HG02678 (cell line): ENCODE results near the gene TBX20.

Source experiments
- ATAC-seq: cut with Tn5 transposase; IDR thresholded peaks from one replicate; pipeline ENCODE4 v1.9.1; 2021; ENCODE audit warnings: mild to moderate bottlenecking, moderate library complexity; ENCODE audit not compliant: unreplicated experiment

The TBX20 gene, protein sequence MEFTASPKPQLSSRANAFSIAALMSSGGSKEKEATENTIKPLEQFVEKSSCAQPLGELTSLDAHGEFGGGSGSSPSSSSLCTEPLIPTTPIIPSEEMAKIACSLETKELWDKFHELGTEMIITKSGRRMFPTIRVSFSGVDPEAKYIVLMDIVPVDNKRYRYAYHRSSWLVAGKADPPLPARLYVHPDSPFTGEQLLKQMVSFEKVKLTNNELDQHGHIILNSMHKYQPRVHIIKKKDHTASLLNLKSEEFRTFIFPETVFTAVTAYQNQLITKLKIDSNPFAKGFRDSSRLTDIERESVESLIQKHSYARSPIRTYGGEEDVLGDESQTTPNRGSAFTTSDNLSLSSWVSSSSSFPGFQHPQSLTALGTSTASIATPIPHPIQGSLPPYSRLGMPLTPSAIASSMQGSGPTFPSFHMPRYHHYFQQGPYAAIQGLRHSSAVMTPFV

DNA sequence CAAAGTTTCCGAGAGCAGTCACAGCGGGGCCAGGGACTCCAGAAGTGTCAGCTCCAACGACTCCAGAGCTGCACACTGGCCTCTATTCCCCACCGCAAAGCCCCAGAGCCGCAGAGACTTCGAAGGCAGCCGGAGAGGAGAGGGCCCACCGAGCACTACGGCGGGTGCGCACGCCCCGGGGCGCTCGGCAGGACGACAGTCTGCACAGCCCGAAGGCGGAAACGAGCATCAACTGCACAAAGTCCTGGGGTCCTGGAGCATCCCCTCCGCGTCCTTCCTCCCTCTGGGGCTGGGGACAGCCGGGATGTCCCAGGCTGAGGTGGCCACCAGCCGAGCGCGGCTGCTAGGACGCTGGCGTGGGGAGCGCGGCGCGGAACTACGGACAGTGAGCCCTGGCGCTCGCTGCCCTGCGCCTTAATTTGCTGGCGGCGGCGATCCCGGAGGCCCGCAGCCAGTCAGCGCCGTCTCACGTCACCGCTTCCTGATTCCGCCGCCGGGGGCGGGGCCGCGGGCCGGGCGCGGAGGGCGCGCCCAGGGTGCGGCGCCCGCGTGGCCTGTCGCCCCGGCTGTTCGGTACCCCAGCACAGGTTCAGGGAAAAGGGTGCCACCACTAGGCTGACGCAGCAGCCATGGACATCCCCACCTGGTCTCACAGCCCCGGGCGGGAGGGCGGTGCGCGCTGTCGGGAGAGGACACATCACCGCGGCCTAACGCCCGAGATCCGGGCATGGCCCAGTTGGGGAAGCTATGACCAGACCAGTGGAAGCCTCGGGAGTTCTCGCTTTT is at the start of gene TBX20:
Gene TBX20 (minus strand): TSS at position 391 of the 786 bp plus-strand sequence. CDS start 480 bp downstream, outside the sequence.
- no peak for ATAC-seq

GRCh38 chr7:35289376-35289775 is 35.5 kb upstream of the TBX20 start:
- no peak for ATAC-seq

GRCh38 chr7:35286986-35287385 is 33.1 kb upstream of the TBX20 start:
- no peak for ATAC-seq

DNA sequence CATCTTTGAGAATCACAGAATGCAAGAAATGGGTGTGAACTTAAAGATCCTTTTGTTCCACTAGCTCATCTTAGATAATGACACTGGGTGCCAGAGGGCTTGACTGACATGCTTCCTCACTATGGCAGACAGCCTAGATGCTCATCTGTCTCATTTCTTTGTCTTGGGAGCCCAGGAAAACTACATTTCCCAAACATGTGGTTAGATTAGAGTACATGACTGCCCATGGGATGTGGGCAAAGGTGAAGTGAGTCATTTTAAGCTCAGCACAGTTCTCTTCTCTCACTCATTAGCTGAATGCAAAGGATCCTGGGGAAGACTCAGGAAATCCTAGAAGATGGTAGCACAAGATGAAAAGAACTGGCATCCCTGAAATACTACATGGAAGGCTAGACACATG is 32.5 kb upstream of the TBX20 start:
- no peak for ATAC-seq

- no peak for ATAC-seq
Measured at GRCh38 chr7:35285799-35286198, 31.9 kb upstream of the TBX20 start.

- no peak for ATAC-seq
Measured at GRCh38 chr7:35280902-35281301, 27.0 kb upstream of the TBX20 start.

DNA sequence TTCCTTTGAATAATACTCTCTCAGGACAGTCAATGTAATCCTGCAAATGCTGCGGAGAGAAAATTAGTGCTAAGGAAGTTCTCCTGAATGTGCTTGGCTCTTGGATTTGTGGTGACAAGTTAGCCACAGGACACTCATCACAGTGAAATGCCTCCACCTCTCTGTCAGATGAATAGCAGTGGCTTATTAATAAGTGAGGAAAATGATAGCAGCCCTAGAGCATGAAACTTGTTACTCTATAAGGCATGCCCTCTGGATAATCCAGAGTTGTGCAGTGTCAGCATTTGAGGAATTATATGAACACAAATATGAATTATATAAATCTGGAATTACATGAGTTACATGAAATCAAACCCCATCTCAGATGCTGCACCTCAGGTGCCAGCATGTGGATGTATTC is 23.5 kb upstream of the TBX20 start:
- no peak for ATAC-seq

- no peak for ATAC-seq
Measured at GRCh38 chr7:35272246-35272645, 18.3 kb upstream of the TBX20 start.

DNA sequence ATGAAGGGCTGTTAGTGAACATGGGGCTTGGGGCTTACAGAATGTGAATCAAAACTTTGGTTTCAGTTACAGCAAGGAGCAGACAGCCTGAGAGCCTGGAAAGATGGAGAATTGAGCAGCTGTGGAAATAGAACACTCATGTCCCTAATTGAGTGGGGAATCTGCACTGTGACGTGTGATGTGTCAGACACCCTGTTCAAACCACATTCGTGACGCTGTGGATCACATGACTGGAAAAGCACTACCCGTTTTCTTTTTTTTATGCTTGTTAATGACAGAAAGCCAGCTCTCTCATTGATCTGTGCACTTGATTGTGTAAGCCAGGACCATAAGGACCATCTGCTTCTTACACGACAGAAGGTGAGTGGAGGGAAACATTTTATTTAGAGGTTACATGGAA is 15.1 kb upstream of the TBX20 start:
- ATAC-seq, result no peak

DNA sequence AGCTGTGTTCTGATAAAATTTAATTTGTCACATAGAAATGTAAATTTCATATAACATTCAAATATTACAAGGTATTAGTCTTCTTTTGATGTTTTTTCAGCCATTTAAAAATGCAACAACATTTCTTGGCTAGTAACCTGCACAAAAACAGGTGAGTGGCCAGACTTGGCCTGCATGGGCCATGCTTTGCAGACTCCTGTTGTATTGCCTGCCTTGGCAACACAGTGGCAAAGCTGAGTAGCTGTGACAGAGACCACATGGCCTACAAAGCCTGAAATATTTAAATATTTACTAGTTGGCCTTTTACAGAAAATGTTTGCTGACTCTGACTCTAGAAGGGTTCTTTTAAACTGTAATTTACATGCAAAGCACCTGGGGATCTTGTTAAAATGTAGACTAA is 13.5 kb upstream of the TBX20 start:
- ATAC-seq, result no peak

DNA sequence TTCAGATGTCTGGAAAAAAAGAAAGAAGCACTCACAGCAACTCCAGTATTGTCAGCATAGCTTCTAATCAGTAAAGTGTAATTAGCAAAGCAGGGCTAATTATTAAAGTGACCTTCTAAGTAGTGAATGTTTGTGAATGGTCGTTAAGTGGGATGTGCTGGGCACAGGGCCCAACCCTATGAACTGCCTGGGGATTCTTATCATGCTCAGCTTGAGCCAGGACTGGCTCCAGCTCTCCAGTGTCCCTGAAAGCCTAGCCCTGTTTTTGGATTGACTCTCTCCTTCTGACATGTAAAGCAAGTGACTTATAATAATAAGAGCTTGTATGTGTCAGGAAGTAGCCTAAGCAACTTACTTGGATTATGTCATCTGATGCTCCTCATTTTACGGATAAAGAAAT is 9.5 kb upstream of the TBX20 start:
- ATAC-seq, result no peak

DNA sequence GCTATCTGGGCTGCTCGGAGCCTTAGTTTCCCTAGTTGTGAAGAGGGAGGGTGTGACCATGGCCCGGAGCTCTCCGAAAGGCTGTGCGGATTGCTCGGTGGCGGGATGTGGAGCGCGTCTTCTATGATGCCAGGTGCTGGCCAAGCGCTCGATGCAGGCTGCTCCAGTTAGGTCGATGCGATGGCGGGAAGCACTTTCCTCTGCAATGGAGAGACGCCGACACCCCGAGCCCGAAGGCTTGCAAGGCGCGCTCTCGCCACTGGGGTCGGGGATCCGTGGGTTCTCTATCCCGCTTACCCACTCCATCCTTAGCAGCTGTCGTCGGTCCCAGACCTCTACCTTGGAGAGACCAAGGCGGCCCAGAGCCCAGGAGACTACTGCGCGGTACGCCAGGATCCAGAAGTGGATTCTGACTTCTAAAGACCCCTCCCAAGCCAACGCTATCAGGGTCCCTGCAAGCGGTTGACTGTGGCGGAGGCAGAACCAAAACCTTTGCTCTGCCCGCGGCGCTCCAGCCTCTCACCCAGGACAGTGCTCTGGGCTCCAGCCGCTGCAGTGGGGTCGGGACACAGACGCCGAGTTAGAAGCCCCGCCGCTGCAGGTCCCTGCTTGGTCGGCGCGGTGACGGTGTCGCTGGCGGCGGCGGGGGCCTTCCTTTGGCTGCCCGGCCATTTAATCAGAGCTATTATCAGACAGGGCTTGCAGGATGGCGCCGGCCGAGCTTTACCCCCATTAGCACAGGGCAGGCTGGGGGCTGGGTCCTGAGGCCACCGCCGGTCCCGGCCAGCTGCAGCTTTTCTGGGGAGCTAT is 7.8 kb upstream of the TBX20 start:
- ATAC-seq, result no peak

DNA sequence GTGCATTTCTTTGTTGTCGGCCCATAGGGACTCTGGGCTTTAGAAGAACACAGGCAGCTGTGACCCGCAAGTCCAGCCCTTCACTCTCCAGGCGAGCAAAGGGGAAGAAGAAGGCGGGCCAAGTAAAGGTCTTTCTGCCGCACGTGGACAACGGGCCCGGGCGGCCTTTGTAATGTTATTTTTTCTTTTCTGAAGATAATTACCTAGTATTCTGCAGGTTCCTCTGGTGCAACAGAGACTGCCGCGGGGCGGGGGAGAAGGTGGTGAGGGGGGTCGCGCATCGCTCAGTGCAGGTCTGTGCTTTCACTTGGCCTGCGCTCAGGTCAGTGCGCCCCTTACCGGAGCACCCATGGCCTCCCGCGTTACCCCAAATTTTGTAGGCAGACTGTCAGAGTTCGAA is 7.1 kb upstream of the TBX20 start:
- ATAC-seq, result no peak

- ATAC-seq, result no peak
Measured at GRCh38 chr7:35260246-35260645, 6.3 kb upstream of the TBX20 start.

- ATAC-seq, result no peak
Measured at GRCh38 chr7:35259523-35259908, 5.6 kb upstream of the TBX20 start.

DNA sequence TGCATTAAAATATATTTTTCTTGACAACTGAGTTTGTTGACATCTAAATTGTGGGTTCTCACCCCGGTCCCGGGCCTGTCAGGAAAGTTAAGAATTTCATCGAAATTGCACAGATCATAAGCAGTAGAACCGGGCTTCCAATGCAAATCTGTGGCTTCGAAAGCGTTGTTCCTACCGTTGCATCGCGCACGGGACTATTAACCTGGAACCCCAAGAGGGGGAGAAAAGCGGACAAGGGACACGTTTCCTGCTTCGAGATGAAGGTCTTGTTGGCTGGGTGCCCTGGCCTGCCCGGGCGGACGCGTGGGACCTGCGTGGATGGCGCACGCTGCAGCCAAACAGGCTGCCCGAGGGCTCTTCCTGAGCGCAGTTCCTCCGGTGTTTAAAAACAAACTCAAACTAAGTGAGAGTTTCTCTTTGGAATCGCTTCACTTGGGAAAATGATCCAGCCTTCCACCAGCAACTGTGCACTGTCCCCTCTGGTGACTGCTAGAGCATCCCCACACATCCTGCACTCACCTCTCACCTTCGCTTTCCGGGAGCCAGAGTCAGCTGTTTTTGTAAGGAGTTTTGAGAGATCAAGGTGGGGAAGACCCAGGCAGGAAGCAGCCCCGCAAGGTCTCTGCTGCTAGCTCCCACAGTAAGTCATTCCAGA is 5.1 kb upstream of the TBX20 start:
- no peak for ATAC-seq

GRCh38 chr7:35258125-35258867 is 4.4 kb upstream of the TBX20 start:
- ATAC-seq, result no peak

DNA sequence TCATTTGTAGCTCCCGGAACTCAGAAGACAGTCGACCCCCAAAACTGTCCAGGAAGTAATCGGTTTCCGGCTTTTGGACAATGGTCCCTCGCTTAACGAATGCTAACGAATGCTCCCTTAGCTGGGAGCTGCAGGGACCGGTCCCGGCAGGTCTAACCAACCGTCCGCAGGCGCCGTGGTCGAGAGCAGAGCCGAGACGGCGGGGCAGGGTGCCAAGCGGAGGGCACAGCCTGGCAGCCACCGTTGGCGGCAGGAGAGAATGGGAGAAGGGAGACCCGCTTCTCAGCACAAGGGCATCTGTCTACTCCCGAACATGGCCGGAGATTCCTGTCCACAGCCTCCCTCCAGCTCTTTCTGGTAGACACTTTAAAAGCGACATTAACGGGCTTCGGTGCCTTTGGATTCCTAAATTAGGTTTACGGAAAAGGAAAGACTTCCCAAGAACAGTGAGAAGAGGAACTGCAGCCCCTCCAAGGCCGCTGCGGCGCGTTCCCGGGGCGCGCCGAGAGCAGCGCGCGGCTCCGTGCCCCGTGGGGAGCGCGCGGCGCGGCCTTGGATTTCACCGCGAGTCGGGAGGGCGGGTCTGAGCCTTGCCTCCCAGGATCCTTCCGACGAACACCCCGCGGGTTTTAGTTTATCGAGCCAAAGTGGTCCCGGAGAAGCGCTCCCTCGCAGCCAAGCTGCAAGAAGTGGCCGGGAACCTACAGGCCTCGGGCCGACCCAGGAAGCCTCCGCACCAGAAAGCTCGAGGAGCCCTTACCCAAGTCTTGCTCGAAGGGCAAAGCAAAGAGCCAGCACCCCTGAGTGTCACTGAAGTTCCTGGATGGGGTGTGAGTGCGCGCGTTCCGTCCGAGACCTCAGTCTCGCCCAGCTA is 3.6 kb upstream of the TBX20 start:
- ATAC-seq, result no peak
